BJ (cell line): ENCODE data around the gene RGS3. TPM values are rescaled to one million over a fixed set of nuclear protein-coding genes. Genes with fewer than 3 reads are reported as not detected.

Experiments used
- CTCF ChIA-PET: fragments of 350-600 bp; formaldehyde crosslinking; extraction: SDS; loops from one replicate; lab custom pipeline; 2021; ENCODE audit warnings: antibody characterized with exemption, inconsistent platforms; lab: Yijun Ruan, JAX
- POLR2A ChIA-PET: fragments of 300-600 bp; sonication (Branson Sonifier 250); formaldehyde crosslinking; extraction: SDS; loops from one replicate; lab custom pipeline; 2021; ENCODE audit warnings: antibody characterized with exemption; lab: Charles Lee
- DNase-seq: peaks from one replicate; pipeline ENCODE4 v3.0.0-alpha.2; 2011; ENCODE audit warnings: low read depth
- H3K27me3 ChIP-seq: 2 replicates; pipeline ENCODE4 v1.6.0; 2011; ENCODE audit warnings: low read length; ENCODE audit not compliant: control insufficient read depth, insufficient read depth
- H3K36me3 ChIP-seq: 2 replicates; pipeline ENCODE4 v1.5.1; 2011; ENCODE audit warnings: low read length; ENCODE audit not compliant: control insufficient read depth, insufficient read depth
- H3K4me3 ChIP-seq: 2 replicates; pipeline ENCODE4 v1.5.1; 2011; ENCODE audit warnings: low read depth, mild to moderate bottlenecking, control low read depth, low read length
- polyA plus RNA-seq: library from polyadenylated mRNA; depleted of rRNA; stranded (reverse); fragments of >200 nt; gene quantifications from 2 replicates; pipeline ENCODE4 v1.2.3, GENCODE V29; 2011
- TF ChIP-seq, protein P1 (sequence below): IDR thresholded peaks from 2 replicates; pipeline ENCODE4 v1.5.1; 2011; ENCODE audit warnings: low read depth, mild to moderate bottlenecking, control low read depth, inconsistent platforms, low read length, moderate library complexity; ENCODE audit not compliant: insufficient read depth

Gene RGS3
- polyA plus RNA-seq, 1 experiment = 66.4 TPM

DNA sequence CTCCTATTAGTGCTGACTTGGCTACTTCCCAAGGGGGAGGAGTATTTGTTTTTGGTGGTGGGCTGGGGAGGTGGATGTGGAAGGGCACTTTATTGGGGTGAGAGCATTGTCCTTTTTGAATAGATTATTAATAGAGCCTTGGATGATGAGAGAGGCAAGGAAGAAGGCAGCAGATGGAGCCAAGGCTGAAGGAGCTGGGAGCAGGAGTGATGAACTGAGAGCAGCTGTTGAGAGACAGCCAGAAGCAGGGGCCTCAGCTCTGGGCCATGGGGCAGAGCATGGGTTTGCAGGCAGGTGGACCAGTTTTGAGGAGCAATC lies 29.6 kb downstream of the RGS3 start:
- Histone ChIP-seq H3K27me3 (no peaks in the 10 kb centered on the region), H3K36me3 (no peaks in the 10 kb centered on the region), H3K4me3 (no peak overlapping the region)
- TF ChIP-seq, protein P1, sequence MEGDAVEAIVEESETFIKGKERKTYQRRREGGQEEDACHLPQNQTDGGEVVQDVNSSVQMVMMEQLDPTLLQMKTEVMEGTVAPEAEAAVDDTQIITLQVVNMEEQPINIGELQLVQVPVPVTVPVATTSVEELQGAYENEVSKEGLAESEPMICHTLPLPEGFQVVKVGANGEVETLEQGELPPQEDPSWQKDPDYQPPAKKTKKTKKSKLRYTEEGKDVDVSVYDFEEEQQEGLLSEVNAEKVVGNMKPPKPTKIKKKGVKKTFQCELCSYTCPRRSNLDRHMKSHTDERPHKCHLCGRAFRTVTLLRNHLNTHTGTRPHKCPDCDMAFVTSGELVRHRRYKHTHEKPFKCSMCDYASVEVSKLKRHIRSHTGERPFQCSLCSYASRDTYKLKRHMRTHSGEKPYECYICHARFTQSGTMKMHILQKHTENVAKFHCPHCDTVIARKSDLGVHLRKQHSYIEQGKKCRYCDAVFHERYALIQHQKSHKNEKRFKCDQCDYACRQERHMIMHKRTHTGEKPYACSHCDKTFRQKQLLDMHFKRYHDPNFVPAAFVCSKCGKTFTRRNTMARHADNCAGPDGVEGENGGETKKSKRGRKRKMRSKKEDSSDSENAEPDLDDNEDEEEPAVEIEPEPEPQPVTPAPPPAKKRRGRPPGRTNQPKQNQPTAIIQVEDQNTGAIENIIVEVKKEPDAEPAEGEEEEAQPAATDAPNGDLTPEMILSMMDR = no peak
- CTCF ChIA-PET = interaction anchor here (0.6 to 2.3 kb wide), 5 partner anchors 9 to 235 kb away, joined by 3 to 9 read pairs (median 4); no protein-coding TSS in a partner anchor
- no peak for DNase-seq
- POLR2A ChIA-PET = no interaction called here

DNA sequence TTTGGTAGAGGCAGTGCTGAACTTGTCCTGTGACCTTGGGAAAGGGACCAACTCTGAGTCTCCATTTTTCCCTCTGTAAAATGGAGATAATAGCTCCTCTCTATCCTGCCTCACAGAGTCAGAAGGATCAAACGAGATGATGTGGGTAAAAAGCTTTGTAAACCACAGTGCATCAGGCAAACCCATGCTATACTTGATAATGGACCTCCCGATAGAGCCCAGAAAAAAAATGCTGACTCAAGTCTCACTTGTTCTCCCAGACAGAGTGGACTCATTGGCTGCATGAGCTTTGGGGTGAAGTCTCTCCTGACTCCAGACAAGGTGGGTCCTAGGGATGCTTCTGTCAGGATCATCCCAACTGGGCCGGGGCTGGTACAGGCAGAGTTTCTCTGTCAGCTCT lies 32.0 kb downstream of the RGS3 start:
- TF ChIP-seq, protein P1 = no peak
- no peak for DNase-seq
- Histone ChIP-seq H3K4me3 (no peak overlapping the region), H3K36me3 (no peaks in the 10 kb centered on the region), H3K27me3 (no peaks in the 10 kb centered on the region)
- POLR2A ChIA-PET = no interaction called here
- CTCF ChIA-PET = interaction anchor here (0.9 to 1.1 kb wide), 2 partner anchors 11 to 160 kb away, joined by 3 to 4 read pairs; no protein-coding TSS in a partner anchor

DNA sequence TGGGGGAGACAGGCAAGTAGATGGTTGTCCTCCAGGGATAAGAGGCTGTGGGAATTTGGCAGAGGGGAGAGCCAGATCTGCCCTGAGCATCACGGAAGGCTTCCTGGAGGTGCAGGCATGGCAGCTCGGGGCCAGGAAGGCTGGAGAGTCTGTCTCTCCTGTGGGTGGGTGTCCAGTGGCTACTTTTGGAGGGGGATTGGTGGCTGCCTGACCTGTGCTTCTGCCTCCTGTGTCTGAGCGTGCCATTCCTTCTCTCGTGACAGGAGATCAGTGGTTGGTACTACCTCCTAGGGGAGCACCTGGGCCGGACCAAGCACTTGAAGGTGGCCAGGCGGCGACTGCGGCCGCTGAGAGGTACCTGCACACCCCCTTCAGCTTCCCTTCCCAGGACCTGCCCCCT lies 33.5 kb downstream of the RGS3 start:
- ChIA-PET POLR2A (no interaction called here), CTCF (no interaction called here)
- H3K4me3 ChIP-seq = no peak overlapping the region

DNA sequence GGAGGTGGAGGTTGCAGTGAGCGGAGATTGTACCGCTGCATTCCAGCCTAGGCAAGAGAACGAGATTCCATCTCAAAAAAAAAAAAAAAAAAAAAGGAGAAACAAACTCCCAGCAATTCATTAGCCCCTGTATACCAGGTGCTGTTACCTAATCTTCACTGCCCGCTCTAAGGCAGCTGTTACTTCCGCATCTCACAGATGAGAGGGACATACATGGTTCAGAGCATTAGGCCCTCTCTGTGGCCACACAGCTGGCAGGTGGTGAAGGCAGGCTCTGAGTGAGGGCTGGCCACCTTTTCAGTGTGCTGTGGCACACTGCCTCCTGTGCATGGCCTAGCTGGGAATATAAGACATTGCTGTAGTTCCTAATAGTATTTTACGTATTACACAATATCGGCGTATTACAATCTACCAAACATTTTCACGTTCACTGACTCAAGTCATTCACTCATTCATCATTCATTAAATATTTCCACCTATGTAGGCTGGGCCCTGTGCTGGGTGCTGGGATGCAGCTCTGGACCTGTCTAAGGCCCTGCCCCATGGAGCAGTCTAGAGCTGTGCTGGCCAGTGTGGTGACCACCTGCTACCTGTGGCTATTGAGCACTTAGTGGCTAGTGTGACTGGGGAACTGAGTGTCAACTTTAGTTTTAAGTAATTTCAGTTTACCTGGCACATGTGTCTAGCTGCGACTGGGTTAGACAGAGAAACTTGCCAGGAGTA lies 35.8 kb downstream of the RGS3 start:
- CTCF ChIA-PET = no interaction called here
- Histone ChIP-seq H3K27me3 (no peaks in the 10 kb centered on the region), H3K36me3 (no peaks in the 10 kb centered on the region), H3K4me3 (no peak overlapping the region)
- DNase-seq = no peak
- TF ChIP-seq, protein P1 = no peak
- POLR2A ChIA-PET = no interaction called here

More for the DNA sequence above, 33.5 kb downstream of the RGS3 start:
- Histone ChIP-seq H3K27me3 (no peaks in the 10 kb centered on the region), H3K36me3 (no peaks in the 10 kb centered on the region)
- no peak for DNase-seq
- TF ChIP-seq, protein P1 = no peak

DNA sequence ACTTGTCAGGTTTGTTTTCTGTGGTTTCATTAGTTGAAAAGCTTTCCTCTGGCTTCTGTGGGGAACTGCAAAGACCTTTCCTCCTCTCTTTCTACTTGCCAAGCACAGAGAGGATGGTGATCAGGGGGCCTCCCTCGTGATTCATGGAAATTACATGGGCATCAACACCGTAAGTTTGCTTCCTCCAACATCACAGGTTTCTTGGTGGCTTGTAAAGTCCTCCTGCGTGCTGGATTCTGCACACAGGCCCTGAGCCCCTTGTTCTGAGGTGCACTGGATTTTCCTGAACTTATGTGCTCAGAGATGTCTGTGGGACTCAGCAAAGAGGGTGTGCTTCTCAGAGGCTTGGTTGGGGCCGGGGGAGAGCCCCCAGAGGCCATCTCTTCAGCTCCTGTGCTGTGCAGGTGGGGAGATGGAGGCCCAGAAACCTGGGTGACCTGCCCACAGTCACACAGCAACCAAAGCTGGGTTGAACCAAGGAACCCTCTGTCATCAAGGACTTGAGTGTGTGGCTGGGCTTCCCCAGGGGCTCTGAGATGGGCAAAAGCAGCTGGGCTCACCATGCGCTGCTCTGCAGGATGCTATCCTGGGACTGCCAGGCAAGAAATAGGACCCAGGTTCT lies 36.5 kb downstream of the RGS3 start:
- TF ChIP-seq, protein P1 = no peak
- DNase-seq = no peak
- CTCF ChIA-PET = no interaction called here
- no peaks in the 10 kb centered on the region for H3K27me3 ChIP-seq
- POLR2A ChIA-PET = no interaction called here
- no peak overlapping the region for H3K4me3 ChIP-seq
- H3K36me3 ChIP-seq = no peaks in the 10 kb centered on the region
